Dedifferentiated amniotic fluid mesenchymal stem cell (primary cell): ENCODE data around the gene KCNT2.
A peak's percentile ranks its signal among the peaks of the same experiment; 100 is the strongest.
"Not testable (repeated sequence)": the region's sequence is repeated elsewhere in the genome, so short reads cannot be mapped to it uniquely, and the experiment has no call there.

Experiments
- DNase-seq: peaks from one replicate; pipeline ENCODE4 v3.0.0-alpha.2; 2016; ENCODE audit errors: extremely low spot score

Gene KCNT2

GRCh38 chr1:196515904-196516303 is 92.3 kb downstream of the KCNT2 start:
- no peak for DNase-seq

- no peak for DNase-seq
Observed at GRCh38 chr1:196513821-196514220, 94.4 kb downstream of the KCNT2 start.

DNA sequence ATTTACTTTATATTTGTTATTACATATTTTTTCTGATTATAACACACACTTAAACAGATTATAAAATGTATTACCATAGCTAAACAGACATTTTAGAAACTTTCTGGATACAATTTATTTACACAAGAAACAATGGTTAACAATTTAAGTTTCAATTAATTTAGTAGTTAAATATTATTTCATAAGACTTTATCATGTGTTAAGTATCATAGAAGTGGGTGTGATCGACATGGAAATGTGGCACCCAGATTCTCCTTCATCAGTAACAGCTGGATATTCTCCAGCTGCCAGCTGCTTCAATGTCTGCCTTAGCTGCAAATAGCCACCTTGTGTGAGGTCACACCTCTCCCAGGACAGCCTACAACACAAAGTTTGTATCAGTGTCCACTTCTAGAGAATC is 97.8 kb downstream of the KCNT2 start:
- DNase-seq, result no peak

DNA sequence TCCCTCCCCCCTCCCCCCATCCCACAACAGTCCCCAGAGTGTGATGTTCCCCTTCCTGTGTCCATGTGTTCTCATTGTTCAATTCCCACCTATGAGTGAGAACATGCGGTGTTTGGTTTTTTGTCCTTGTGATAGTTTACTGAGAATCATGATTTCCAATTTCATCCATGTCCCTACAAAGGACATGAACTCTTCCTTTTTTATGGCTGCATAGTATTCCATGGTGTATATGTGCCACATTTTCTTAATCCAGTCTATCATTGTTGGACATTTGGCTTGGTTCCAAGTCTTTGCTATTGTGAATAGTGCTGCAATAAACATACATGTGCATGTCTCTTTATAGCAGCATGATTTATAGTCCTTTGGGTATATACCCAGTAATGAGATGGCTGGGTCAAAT is 104.0 kb downstream of the KCNT2 start:
- not testable (repeated sequence) for DNase-seq

GRCh38 chr1:196502437-196502836 is 105.8 kb downstream of the KCNT2 start:
- no peak for DNase-seq

DNA sequence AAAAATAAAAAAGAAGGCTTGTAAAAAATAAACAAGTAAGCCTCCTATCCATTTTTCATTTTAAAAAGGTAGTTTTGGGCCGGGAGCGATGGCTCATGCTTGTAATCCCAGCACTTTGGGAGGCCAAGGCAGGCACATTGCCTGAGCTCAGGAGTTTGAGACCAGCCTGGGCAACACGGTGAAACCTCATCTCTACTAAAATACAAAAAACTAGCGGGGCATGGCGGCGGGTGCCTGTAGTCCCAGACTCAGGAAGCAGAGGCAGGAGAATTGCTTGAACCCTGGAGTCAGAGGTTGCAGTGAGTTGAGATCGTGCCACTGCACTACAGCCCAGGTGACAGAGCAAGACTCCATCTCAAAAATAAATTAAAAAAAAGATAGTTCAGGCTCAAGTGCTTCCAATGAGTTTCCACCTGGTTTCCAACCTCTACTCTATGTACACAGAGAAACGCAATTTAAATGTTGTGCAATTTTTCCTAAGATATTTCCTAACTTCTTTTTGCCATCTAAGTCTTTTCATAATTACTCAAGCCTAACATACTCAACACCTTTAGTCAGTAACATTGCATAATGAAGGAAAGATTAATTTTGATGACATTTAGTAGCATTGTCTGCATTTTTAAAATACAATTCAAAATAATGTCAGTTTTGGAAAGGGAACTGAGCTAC is 106.3 kb downstream of the KCNT2 start:
- no peak for DNase-seq

- no peak for DNase-seq
Observed at GRCh38 chr1:196497817-196498216, 110.4 kb downstream of the KCNT2 start.

DNA sequence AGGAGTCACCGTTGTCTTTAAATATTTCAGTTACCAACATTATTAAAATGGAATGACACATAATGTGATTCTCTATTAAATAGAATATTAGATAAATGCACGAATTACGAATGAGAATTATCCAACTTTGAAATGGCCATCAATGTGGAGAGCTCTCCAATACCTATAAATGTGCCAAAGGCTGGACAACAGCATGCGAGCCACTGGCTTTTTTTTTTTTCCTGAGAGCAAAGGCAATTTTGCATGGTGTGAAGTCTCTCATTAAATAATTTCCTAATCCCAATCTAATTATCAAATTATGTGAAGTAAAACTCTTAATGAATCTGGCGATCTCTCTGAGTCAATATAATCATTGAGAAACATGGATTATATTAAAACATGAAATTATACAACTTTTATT is 113.5 kb downstream of the KCNT2 start:
- no peak for DNase-seq

DNA sequence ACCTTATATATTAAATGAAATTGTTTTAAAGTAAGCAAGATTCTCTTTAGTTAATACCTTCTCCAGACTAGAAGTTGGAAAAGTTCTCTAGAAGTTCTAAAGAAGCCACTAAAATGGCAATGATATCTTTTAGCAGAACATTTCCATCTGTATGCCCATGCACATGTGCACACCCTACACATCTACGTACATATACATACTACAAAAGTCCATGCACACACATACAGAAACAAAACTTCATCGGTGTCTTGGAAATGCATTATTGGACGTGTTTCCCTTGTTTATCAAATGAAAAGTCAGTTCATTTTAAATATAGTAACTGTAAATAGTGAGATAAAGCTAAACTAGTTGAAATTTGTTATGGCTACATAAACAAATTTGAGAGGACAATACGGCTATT is 114.4 kb downstream of the KCNT2 start:
- DNase-seq, result no peak

GRCh38 chr1:196488579-196488978 is 119.7 kb downstream of the KCNT2 start:
- DNase-seq, result no peak

GRCh38 chr1:196486346-196486745 is 121.9 kb downstream of the KCNT2 start:
- DNase-seq, result no peak

DNA sequence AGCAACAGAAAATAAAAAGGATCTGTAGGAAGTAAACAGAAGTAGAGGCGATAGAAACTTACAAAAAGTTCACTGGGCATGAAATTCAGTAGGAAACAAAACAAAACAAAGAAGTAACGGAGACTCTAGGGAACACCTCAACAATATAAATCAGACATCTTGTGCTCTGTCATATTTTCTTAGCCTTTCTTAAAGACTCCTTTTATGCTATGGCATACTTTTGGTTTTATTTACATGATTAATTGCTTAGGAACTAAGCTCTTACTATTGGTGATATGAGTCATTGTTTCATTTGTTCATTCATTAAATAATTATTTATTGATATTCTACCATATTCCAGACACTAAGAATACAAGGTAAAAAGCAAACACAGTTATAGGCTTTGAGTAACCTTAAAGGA is 126.6 kb downstream of the KCNT2 start:
- no peak for DNase-seq

DNA sequence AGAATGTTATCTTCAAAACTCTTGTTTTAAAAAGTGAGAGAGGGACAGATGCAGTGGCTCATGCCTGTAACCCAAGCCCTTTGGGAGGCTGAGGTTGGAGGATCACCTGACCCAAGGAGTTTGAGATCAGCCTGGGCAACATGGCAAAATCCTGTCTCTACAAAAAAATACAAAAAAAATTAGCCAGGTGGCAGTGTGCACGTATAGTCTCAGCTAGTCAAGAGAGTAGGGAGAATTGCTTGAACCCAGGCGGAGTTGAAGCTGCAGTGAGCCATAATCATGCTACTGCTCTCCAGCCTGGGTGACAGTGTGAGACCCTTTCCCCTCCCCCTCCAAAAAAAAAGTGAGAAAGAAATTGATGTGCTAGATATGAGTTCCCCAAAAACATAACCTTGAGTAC is 131.0 kb downstream of the KCNT2 start:
- DNase-seq, result no peak

- no peak for DNase-seq
Observed at GRCh38 chr1:196467230-196467925, 140.9 kb downstream of the KCNT2 start.

- peak; percentile 53 for DNase-seq
Observed at GRCh38 chr1:196466654-196467053, 141.6 kb downstream of the KCNT2 start.

GRCh38 chr1:196466166-196466565 is 142.1 kb downstream of the KCNT2 start:
- no peak for DNase-seq

DNA sequence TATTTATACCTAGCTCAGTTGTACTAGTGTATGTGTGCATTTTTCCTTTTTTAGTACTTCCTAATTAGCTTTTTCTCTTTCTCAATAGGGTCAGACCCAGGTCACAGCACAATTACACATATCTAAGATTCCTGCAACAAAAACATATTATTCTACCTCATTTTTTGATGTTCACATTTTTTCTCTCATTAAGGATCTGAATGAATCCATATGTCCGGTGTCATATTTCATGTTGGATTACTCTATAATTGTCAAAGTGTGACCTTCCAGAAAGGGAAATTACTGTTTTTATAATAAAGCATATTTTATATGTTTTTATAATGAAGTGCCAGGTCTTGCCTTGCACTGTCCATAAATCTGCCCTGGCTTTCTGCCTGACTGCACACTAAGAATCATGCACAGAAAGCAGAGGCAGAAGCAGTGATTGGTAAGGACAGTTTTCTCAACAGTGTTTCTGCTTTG is 143.7 kb downstream of the KCNT2 start:
- peak; percentile 39 for DNase-seq

DNA sequence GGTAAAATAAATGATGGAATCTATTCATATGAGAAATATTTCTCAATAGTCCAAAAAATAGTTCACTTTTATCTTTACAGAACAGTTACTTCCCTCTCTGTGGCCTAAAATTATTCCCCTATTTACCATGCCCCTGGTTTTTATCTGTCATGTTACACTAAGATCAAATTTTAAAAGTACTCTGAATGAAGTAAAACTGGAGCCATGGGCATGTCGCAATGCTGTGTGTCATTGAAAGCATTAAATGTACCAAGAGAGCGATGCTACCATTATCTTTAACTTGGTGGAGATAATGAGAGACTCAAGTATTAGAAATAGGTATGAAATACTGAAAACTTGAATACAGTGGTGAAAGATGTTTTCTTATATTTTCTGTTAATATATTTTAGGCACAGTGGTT is 146.2 kb downstream of the KCNT2 start:
- no peak for DNase-seq

DNA sequence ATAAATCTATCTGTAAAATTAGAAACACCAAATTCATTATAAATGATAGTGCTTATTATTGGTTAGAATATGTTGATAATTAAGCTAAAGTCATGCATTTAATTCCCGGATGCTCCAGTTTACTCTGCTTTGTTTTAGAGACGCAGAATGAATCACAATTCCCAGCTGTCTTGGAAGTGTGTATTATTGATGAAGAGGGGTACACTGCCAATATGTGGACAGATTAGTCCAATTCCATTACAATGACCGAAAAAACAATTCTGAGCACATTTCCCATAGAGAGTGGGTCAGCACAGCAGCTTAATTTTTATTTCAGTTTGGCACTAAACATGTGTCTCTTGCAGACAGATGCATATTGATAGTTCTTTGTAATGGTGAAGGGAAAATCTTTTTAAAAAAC is 146.7 kb downstream of the KCNT2 start:
- DNase-seq, result no peak

DNA sequence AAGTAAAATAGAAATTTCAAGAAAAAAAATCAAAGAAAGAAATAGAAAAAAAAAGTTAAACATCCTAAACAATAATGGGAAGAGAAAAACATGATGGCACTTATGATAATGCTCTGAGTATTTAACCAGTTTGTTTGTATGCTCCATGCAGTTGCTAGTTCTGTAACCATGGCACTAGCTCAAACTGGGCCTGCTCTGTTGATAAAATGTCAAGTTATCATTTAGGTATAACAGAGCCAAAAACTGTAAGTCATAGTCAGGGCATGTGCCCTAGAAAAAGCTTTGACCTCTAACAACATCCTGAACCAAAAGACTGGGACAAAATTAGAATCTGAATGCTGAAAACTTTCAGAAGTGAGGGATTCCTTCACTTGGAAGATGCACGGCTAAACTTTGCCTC is 148.9 kb downstream of the KCNT2 start:
- DNase-seq, result no peak

- no peak for DNase-seq
Observed at GRCh38 chr1:196454792-196455191, 153.4 kb downstream of the KCNT2 start.

DNA sequence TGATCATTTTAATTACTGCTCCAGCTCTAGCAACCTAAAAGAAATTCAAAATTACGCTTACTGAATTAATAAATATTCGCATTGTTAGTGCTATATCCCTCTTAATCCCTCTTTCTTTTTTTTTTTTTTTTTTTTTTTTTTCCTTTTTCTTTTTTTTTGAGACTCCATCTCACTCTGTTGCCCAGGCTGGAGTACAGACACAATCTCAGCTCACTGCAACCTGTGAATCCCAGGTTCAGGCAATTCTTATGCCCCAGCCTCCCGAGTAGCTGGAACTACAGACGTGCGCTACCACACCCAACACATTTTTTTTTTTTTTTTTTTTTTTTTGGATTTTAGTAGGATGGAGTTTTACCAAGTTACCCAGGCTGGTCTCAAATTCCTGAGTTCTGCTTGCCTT is 157.1 kb downstream of the KCNT2 start:
- DNase-seq, result no peak
